ENCODE results near the gene SFMBT2. TPM values are rescaled to one million over a fixed set of nuclear protein-coding genes. Genes with fewer than 3 reads are reported as not detected.

SFMBT2 gene
- total and polyA plus RNA-seq, 10 of the 15 experiments (the other 5 are each of a cell fraction or from before 2014, with no cell fraction given), result 2.8 to 29.6 (median 15.1) TPM

DNA sequence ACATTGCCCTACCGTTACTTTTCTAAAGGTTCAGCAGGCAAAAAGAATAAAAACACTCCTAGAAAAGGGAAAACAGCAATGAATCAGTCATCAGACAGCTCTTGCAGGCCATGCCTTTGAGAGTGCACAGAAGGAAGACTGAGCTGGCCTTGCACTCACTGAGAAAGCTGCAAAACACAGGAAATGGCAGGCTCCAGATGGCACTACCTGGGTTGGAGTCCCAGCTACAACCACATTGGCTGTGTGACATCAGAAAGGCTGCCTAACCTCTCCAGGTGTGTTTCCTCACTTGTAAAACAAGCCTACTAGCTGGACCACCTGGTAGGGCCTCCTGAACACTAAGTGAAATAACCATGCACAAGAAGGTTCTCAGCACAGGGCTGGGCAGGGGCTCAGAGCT is 113.7 kb downstream of the SFMBT2 start:
- ChIA-PET CTCF (interaction anchor here (1.4 kb wide), 1 partner anchor 377 kb away, joined by 3 read pairs; no protein-coding TSS in a partner anchor), RAD21 (ENCODE audit: unreplicated experiment) (no interaction called here), POLR2A (no interaction called here), SMC1A (ENCODE audit: uncharacterized antibody, unreplicated experiment) (no interaction called here)
- H3K9me3 ChIP-seq (replicated peaks; ENCODE audit: control insufficient read depth, insufficient read depth, low read length), result no peaks in the 10 kb centered on the region
- H3K9ac ChIP-seq (ENCODE audit: control insufficient read depth, insufficient read depth, low read length), result no peak overlapping the region
- no peak overlapping the region for H3K4me3 ChIP-seq
- in situ Hi-C loops (cut with MboI), result no loop called here
- intact Hi-C loops (cut with micrococcal nuclease; ENCODE audit: unreplicated experiment), result no loop called here
- no peak overlapping the region for H2AFZ ChIP-seq (ENCODE audit: control insufficient read depth, low read depth, low read length)
- no peak for ATAC-seq
- H3K27ac ChIP-seq (ENCODE audit: control insufficient read depth, insufficient read depth), result no peak overlapping the region
- 100% methylated on average over 1 of the region's 1 CpG for WGBS (ENCODE audit: insufficient coverage, insufficient replicate concordance, low lambda C conversion rate, missing lambda C conversion rate)
- peaks cover 62% of the 10 kb centered on the region for H3K79me2 ChIP-seq (ENCODE audit: control insufficient read depth, insufficient read depth, low read length)
- BruUV-seq (replicated peaks), result no TSS peak
- peaks cover 12 to 13% of the 10 kb centered on the region in 2 experiments; a peak in 3 of 4 replicates for H3K36me3 ChIP-seq (ENCODE audit: control insufficient read depth in 2 of 2, insufficient read depth in 2 of 2, low read length in 1 of 2)
- H3K4me1 ChIP-seq (ENCODE audit: control insufficient read depth, insufficient read depth, low read length), result no peaks in the 10 kb centered on the region
- no peak for FAIRE-seq
- no peak overlapping the region for H3K4me2 ChIP-seq (ENCODE audit: control insufficient read depth, insufficient read depth)
- no peaks in the 10 kb centered on the region for H3K27me3 ChIP-seq (replicated peaks in 1 of 2; ENCODE audit: control insufficient read depth in 2 of 2, insufficient read depth in 2 of 2, low read length in 1 of 2)
- peaks cover 2% of the 10 kb centered on the region; the same call in 1 of the 2 replicates for H4K20me1 ChIP-seq (ENCODE audit: control insufficient read depth, insufficient read depth)
- DNase-seq (ENCODE audit: low read depth, low spot score), result no peak
- TF ChIP-seq ZNF384 (IDR thresholded peaks at IDR 0.05; ENCODE audit: borderline replicate concordance, low read depth, low read length), result no peak
- no peak for TF ChIP-seq NR2C2 (IDR thresholded peaks at IDR 0.05; ENCODE audit: borderline replicate concordance, control insufficient read depth, insufficient read length, low read depth)
- TF ChIP-seq ZBED1 (IDR thresholded peaks at IDR 0.05; ENCODE audit: borderline replicate concordance), result no peak
- no peak for TF ChIP-seq DPF2 (IDR thresholded peaks at IDR 0.05)
- TF ChIP-seq, protein P1, sequence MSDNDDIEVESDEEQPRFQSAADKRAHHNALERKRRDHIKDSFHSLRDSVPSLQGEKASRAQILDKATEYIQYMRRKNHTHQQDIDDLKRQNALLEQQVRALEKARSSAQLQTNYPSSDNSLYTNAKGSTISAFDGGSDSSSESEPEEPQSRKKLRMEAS (IDR thresholded peaks at IDR 0.05; ENCODE audit: low read depth, low read length), result no peak
- TF ChIP-seq, protein P2, sequence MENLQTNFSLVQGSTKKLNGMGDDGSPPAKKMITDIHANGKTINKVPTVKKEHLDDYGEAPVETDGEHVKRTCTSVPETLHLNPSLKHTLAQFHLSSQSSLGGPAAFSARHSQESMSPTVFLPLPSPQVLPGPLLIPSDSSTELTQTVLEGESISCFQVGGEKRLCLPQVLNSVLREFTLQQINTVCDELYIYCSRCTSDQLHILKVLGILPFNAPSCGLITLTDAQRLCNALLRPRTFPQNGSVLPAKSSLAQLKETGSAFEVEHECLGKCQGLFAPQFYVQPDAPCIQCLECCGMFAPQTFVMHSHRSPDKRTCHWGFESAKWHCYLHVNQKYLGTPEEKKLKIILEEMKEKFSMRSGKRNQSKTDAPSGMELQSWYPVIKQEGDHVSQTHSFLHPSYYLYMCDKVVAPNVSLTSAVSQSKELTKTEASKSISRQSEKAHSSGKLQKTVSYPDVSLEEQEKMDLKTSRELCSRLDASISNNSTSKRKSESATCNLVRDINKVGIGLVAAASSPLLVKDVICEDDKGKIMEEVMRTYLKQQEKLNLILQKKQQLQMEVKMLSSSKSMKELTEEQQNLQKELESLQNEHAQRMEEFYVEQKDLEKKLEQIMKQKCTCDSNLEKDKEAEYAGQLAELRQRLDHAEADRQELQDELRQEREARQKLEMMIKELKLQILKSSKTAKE (IDR thresholded peaks at IDR 0.05; ENCODE audit: low read depth, poor library complexity, severe bottlenecking), result no peak
- TF ChIP-seq CHD1 (IDR thresholded peaks at IDR 0.05; ENCODE audit: low read depth, low read length), result no peak
- TF ChIP-seq RB1 (IDR thresholded peaks at IDR 0.05; ENCODE audit: borderline replicate concordance), result no peak
- TF ChIP-seq, protein P3, sequence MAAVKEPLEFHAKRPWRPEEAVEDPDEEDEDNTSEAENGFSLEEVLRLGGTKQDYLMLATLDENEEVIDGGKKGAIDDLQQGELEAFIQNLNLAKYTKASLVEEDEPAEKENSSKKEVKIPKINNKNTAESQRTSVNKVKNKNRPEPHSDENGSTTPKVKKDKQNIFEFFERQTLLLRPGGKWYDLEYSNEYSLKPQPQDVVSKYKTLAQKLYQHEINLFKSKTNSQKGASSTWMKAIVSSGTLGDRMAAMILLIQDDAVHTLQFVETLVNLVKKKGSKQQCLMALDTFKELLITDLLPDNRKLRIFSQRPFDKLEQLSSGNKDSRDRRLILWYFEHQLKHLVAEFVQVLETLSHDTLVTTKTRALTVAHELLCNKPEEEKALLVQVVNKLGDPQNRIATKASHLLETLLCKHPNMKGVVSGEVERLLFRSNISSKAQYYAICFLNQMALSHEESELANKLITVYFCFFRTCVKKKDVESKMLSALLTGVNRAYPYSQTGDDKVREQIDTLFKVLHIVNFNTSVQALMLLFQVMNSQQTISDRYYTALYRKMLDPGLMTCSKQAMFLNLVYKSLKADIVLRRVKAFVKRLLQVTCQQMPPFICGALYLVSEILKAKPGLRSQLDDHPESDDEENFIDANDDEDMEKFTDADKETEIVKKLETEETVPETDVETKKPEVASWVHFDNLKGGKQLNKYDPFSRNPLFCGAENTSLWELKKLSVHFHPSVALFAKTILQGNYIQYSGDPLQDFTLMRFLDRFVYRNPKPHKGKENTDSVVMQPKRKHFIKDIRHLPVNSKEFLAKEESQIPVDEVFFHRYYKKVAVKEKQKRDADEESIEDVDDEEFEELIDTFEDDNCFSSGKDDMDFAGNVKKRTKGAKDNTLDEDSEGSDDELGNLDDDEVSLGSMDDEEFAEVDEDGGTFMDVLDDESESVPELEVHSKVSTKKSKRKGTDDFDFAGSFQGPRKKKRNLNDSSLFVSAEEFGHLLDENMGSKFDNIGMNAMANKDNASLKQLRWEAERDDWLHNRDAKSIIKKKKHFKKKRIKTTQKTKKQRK (IDR thresholded peaks at IDR 0.05; ENCODE audit: low read depth, low read length), result no peak
- no peak for TF ChIP-seq BHLHE40 (IDR thresholded peaks at IDR 0.05; ENCODE audit: borderline replicate concordance in 1 of 2, low read depth in 2 of 2, low read length in 1 of 2)
- TF ChIP-seq, protein P4, sequence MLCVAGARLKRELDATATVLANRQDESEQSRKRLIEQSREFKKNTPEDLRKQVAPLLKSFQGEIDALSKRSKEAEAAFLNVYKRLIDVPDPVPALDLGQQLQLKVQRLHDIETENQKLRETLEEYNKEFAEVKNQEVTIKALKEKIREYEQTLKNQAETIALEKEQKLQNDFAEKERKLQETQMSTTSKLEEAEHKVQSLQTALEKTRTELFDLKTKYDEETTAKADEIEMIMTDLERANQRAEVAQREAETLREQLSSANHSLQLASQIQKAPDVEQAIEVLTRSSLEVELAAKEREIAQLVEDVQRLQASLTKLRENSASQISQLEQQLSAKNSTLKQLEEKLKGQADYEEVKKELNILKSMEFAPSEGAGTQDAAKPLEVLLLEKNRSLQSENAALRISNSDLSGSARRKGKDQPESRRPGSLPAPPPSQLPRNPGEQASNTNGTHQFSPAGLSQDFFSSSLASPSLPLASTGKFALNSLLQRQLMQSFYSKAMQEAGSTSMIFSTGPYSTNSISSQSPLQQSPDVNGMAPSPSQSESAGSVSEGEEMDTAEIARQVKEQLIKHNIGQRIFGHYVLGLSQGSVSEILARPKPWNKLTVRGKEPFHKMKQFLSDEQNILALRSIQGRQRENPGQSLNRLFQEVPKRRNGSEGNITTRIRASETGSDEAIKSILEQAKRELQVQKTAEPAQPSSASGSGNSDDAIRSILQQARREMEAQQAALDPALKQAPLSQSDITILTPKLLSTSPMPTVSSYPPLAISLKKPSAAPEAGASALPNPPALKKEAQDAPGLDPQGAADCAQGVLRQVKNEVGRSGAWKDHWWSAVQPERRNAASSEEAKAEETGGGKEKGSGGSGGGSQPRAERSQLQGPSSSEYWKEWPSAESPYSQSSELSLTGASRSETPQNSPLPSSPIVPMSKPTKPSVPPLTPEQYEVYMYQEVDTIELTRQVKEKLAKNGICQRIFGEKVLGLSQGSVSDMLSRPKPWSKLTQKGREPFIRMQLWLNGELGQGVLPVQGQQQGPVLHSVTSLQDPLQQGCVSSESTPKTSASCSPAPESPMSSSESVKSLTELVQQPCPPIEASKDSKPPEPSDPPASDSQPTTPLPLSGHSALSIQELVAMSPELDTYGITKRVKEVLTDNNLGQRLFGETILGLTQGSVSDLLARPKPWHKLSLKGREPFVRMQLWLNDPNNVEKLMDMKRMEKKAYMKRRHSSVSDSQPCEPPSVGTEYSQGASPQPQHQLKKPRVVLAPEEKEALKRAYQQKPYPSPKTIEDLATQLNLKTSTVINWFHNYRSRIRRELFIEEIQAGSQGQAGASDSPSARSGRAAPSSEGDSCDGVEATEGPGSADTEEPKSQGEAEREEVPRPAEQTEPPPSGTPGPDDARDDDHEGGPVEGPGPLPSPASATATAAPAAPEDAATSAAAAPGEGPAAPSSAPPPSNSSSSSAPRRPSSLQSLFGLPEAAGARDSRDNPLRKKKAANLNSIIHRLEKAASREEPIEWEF (IDR thresholded peaks at IDR 0.05; ENCODE audit: insufficient replicate concordance, low read depth, low read length), result no peak
- no peak for TF ChIP-seq PAX5 (IDR thresholded peaks at IDR 0.05; ENCODE audit: borderline replicate concordance, low read depth, low read length)
- no peak for TF ChIP-seq STAT3 (IDR thresholded peaks at IDR 0.05; ENCODE audit: low read depth, low read length)
- no peak for TF ChIP-seq STAT1 (conservative IDR thresholded peaks at IDR 0.05)
